Measurements from ENCODE around the gene CSNK2A3. TPM values are rescaled to one million over a fixed set of nuclear protein-coding genes. Genes with fewer than 3 reads are reported as not detected.

CSNK2A3 gene
- total and polyA plus RNA-seq, 10 of the 15 experiments (the other 5 are each of a cell fraction or from before 2014, with no cell fraction given) = 0.68 to 6.2 (median 1.4) TPM

GRCh38 chr11:11397036-11397415 lies 44.0 kb upstream of the CSNK2A3 start:
- CTCF ChIA-PET = interaction anchor here (0.9 kb wide), 1 partner anchor 10 kb away, joined by 3 read pairs; no protein-coding TSS in a partner anchor
- Histone ChIP-seq H2AFZ (ENCODE audit: control insufficient read depth, low read depth, low read length) (no peak overlapping the region), H3K4me3 (no peak overlapping the region), H3K9me3 (replicated peaks; ENCODE audit: control insufficient read depth, insufficient read depth, low read length) (no peaks in the 10 kb centered on the region), H3K27me3 (replicated peaks in 1 of 2; ENCODE audit: control insufficient read depth in 2 of 2, insufficient read depth in 2 of 2, low read length in 1 of 2) (no peaks in the 10 kb centered on the region), H4K20me1 (ENCODE audit: control insufficient read depth, insufficient read depth) (no peaks in the 10 kb centered on the region), H3K4me1 (ENCODE audit: control insufficient read depth, insufficient read depth, low read length) (no peaks in the 10 kb centered on the region), H3K9ac (ENCODE audit: control insufficient read depth, insufficient read depth, low read length) (no peak overlapping the region), H3K4me2 (ENCODE audit: control insufficient read depth, insufficient read depth) (no peak overlapping the region), H3K27ac (ENCODE audit: control insufficient read depth, insufficient read depth) (no peak overlapping the region), H3K79me2 (ENCODE audit: control insufficient read depth, insufficient read depth, low read length) (no peaks in the 10 kb centered on the region), H3K36me3 (ENCODE audit: control insufficient read depth in 2 of 2, insufficient read depth in 2 of 2, low read length in 1 of 2) (no peaks in the 10 kb centered on the region; a peak in 2 of 4 replicates)
- ATAC-seq (no peak), FAIRE-seq (no peak), DNase-seq (ENCODE audit: low read depth, low spot score) (no peak)
- POLR2A ChIA-PET = no interaction called here
- in situ Hi-C loops (cut with MboI) (no loop called here), intact Hi-C loops (cut with micrococcal nuclease; ENCODE audit: unreplicated experiment) (no loop called here)
- SMC1A ChIA-PET (ENCODE audit: uncharacterized antibody, unreplicated experiment) = no interaction called here
- no TSS peak for BruUV-seq (replicated peaks)
- 14% methylated on average over 2 of the region's 2 CpGs for WGBS (ENCODE audit: insufficient coverage, insufficient replicate concordance, low lambda C conversion rate, missing lambda C conversion rate)
- TF ChIP-seq MEF2B (IDR thresholded peaks at IDR 0.05; ENCODE audit: partially characterized antibody, poor library complexity, severe bottlenecking) (no peak), ZZZ3 (IDR thresholded peaks at IDR 0.05; ENCODE audit: control insufficient read depth, insufficient read length, low read depth) (no peak), SKIL (IDR thresholded peaks at IDR 0.05; ENCODE audit: low read depth, poor library complexity, severe bottlenecking) (no peak), HSF1 (IDR thresholded peaks at IDR 0.05; ENCODE audit: low read depth, low read length) (no peak), NFIC (IDR thresholded peaks at IDR 0.05; ENCODE audit: low read depth, low read length) (no peak), POU2F2 (IDR thresholded peaks at IDR 0.05; ENCODE audit: borderline replicate concordance, low read depth, low read length) (no peak), ATF7 (IDR thresholded peaks at IDR 0.05; ENCODE audit: low read depth) (no peak), RCOR1 (conservative IDR thresholded peaks at IDR 0.05; ENCODE audit: low read depth, low read length) (no peak)
- RAD21 ChIA-PET (ENCODE audit: unreplicated experiment) = no interaction called here

Data from GM12878 (cell line).